HEK293T (cell line): ENCODE data around the gene ASPRV1.

Experiments
- BHLHE40 ChIP-seq: fragments of 450-650 bp; IDR thresholded peaks from 2 replicates; pipeline ENCODE4 v1.6.1; 2016; ENCODE audit warnings: mild to moderate bottlenecking, moderate library complexity, borderline replicate concordance
- CTBP1 ChIP-seq: fragments of 450-650 bp; IDR thresholded peaks from 2 replicates; pipeline ENCODE4 v1.6.1; 2016; ENCODE audit warnings: borderline replicate concordance
- ELF4 ChIP-seq: fragments of 450-650 bp; IDR thresholded peaks from 2 replicates; pipeline ENCODE4 v1.6.1; 2017; ENCODE audit warnings: antibody characterized with exemption
- FOXA1 ChIP-seq: fragments of 450-650 bp; IDR thresholded peaks from 2 replicates; pipeline ENCODE4 v1.6.1; 2016; ENCODE audit warnings: mild to moderate bottlenecking
- FOXK2 ChIP-seq: fragments of 450-650 bp; IDR thresholded peaks from 2 replicates; pipeline ENCODE4 v1.6.1; 2016; ENCODE audit warnings: mild to moderate bottlenecking
- FOXM1 ChIP-seq: fragments of 450-650 bp; IDR thresholded peaks from 2 replicates; pipeline ENCODE4 v1.6.1; 2017; ENCODE audit warnings: mild to moderate bottlenecking, borderline replicate concordance
- HDGF ChIP-seq: fragments of 450-650 bp; IDR thresholded peaks from 2 replicates; pipeline ENCODE4 v1.6.1; 2017; ENCODE audit warnings: antibody characterized with exemption, borderline replicate concordance
- SP1 ChIP-seq: fragments of 450-650 bp; IDR thresholded peaks from 2 replicates; pipeline ENCODE4 v1.6.1; 2017
- ZNF384 ChIP-seq: fragments of 450-650 bp; IDR thresholded peaks from 2 replicates; pipeline ENCODE4 v1.6.1; 2016

DNA sequence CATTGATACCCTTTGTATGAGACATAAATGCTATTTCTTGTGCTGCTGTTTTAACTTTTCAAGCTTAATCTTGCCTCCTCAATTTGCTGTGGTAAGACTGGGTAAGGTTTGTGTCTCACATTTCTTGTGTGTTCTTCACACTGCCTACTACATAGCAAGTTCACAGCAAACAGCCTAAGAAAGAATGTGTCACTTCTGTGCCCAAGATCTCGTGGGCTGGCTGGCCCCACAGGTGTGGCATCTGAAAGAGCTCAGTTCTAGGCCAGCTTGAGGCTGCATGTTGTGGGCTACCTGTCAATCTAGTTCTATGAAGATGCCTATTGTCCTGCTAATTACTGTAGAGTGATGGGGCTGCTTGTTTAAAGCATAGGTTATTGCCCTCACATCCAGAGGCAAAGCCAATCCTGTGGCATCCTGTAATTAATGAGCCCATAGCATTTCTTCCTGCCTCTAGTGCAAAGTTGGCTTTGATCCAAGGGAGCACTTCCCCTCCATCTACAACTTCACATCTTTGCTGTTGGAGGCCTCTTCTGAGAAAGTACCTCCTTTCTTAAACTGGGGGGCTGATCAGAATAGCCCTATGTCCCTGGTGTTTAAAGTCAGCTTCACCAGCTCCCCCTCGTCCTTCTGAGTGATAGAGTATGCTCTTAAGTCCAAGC is 40.9 kb upstream of the ASPRV1 start:
- TF ChIP-seq HDGF = no peak
- no peak for TF ChIP-seq SP1
- TF ChIP-seq BHLHE40 = no peak
- no peak for TF ChIP-seq ELF4
- TF ChIP-seq CTBP1 = no peak
- no peak for TF ChIP-seq FOXA1
- TF ChIP-seq ZNF384 = no peak
- TF ChIP-seq FOXM1 = no peak
- TF ChIP-seq FOXK2 = no peak
